Vagina (tissue), 2 donors: ENCODE measurements around the gene TMTC3. TPM values are rescaled to one million over a fixed set of nuclear protein-coding genes. Genes with fewer than 3 reads are reported as not detected.

Experiments used
- DNase-seq, 2 donors: peaks; one replicate each; pipeline ENCODE4 v3.0.0-alpha.2; 2017; ENCODE audit errors: extremely low spot score in 2 of 2
- H3K27ac ChIP-seq: fragments of 200-600 bp; sonication (generic); one replicate; pipeline ENCODE4 v1.5.1; 2019
- H3K27me3 ChIP-seq: fragments of 200-600 bp; sonication (generic); one replicate; pipeline ENCODE4 v1.5.1; 2019
- H3K36me3 ChIP-seq, 2 donors: fragments of 200-600 bp; sonication (generic); one replicate each; pipeline ENCODE4 v1.5.1; 2017 to 2019
- H3K4me1 ChIP-seq: fragments of 200-600 bp; sonication (generic); one replicate; pipeline ENCODE4 v1.5.1; 2019
- H3K4me3 ChIP-seq, 2 donors: fragments of 200-600 bp; sonication (generic); 1 replicate in 1 of 2; 2 replicates in 1 of 2; pipeline ENCODE4 v1.5.1; 2016 to 2019
- H3K9me3 ChIP-seq: fragments of 200-600 bp; sonication (generic); one replicate; pipeline ENCODE4 v1.5.1; 2019
- CTCF ChIP-seq, 3 experiments: fragments of 450-650 bp in 2 of 3; fragments of 200-600 bp in 1 of 3; sonication (generic) in 1 of 3; IDR thresholded peaks; one replicate each; pipeline ENCODE4 v1.5.1; 2017 to 2019; ENCODE audit warnings: antibody characterized with exemption in 3 of 3, mild to moderate bottlenecking in 2 of 3, moderate library complexity in 2 of 3
- POLR2A ChIP-seq, 2 donors: fragments of 450-650 bp; IDR thresholded peaks; one replicate each; pipeline ENCODE4 v1.6.1; 2017; ENCODE audit warnings: antibody characterized with exemption in 2 of 2, mild to moderate bottlenecking in 2 of 2, moderate library complexity in 2 of 2
- POLR2AphosphoS5 ChIP-seq, 2 donors: sonication (generic); formaldehyde crosslinking; IDR thresholded peaks; one replicate each; pipeline ENCODE4 v1.9.0; 2017; ENCODE audit warnings: antibody characterized with exemption in 2 of 2, mild to moderate bottlenecking in 2 of 2, low read depth in 1 of 2; ENCODE audit not compliant: insufficient read depth in 1 of 2
- intact Hi-C: fragments of 100-400 bp; cut with DNase I; formaldehyde crosslinking; loops from one replicate; pipeline ENCODE4 v1.15.1; 2023
- total RNA-seq: library from RNA; depleted of rRNA; stranded (reverse); fragments of >200 nt; gene quantifications from one replicate; pipeline ENCODE4 v1.2.3, GENCODE V29; 2016

Gene TMTC3
- total RNA-seq, 1 donor from 2014 or later = 14.2 TPM

DNA sequence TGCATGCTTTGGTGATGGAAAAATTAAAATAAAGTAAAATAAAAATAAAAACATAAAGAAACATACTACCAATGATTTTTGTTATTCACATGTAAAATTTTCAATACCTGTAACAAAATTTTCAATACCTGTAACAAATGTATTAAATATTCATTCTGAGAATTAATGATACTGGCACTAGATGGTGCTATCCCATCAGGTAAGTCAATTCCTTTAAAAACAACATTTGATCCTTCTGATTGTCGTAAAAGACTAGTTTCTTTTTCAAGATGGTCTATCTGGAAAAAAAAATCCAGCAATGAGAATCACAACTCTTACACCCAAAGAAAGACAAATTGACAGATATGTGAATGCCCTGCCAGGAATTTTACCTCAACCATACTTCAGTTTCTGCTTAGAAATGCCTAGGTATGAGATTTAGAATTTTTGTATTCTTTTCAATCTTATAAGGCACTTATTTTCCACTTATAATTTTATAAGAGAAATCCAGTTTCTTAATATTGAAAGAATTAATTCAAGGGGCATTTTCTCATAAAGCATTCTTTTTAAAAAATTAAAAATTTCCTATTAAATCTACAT is 30.9 kb upstream of the TMTC3 start:
- intact Hi-C loops = no loop called here
- H3K36me3 ChIP-seq = peaks cover 0 to 8% of the 10 kb centered on the region in 2 donors

GRCh38 chr12:88113871-88114270 is 28.2 kb upstream of the TMTC3 start:
- DNase-seq = no peak
- Histone ChIP-seq H3K36me3 (peaks cover 0 to 11% of the 10 kb centered on the region in 2 donors), H3K9me3 (no peaks in the 10 kb centered on the region), H3K27ac (no peak overlapping the region), H3K27me3 (no peaks in the 10 kb centered on the region), H3K4me1 (no peaks in the 10 kb centered on the region), H3K4me3 (no peak overlapping the region)
- TF ChIP-seq POLR2A (IDR thresholded peaks at IDR 0.05) (no peak), POLR2AphosphoS5 (IDR thresholded peaks at IDR 0.05; ENCODE audit: insufficient read depth in 1 of 2, low read depth in 1 of 2) (no peak), CTCF (IDR thresholded peaks at IDR 0.05) (no peak)
- intact Hi-C loops = no loop called here

More for the DNA sequence above, 30.9 kb upstream of the TMTC3 start:
- TF ChIP-seq CTCF (IDR thresholded peaks at IDR 0.05) (peak in 2 of 3 experiments; percentile 13 to 24), POLR2AphosphoS5 (IDR thresholded peaks at IDR 0.05; ENCODE audit: insufficient read depth in 1 of 2, low read depth in 1 of 2) (no peak), POLR2A (IDR thresholded peaks at IDR 0.05) (no peak)
- H3K4me1 ChIP-seq = no peaks in the 10 kb centered on the region
- H3K4me3 ChIP-seq = peak overlapping the region in 1 of 2 donors; percentile 25
- H3K27ac ChIP-seq = no peak overlapping the region
- H3K27me3 ChIP-seq = no peaks in the 10 kb centered on the region
- no peak for DNase-seq
- H3K9me3 ChIP-seq = no peaks in the 10 kb centered on the region

- no peaks in the 10 kb centered on the region for H3K9me3 ChIP-seq
- no peak overlapping the region for H3K4me3 ChIP-seq
- no peak for DNase-seq
- H3K27me3 ChIP-seq = no peaks in the 10 kb centered on the region
- no peak for TF ChIP-seq POLR2AphosphoS5 (IDR thresholded peaks at IDR 0.05; ENCODE audit: insufficient read depth in 1 of 2, low read depth in 1 of 2)
- no peak for TF ChIP-seq CTCF (IDR thresholded peaks at IDR 0.05)
- TF ChIP-seq POLR2A (IDR thresholded peaks at IDR 0.05) = no peak
- no peak overlapping the region for H3K27ac ChIP-seq
- intact Hi-C loops = no loop called here
- H3K36me3 ChIP-seq = peaks cover 0 to 11% of the 10 kb centered on the region in 2 donors
- no peaks in the 10 kb centered on the region for H3K4me1 ChIP-seq
These were observed 19.4 kb upstream of the TMTC3 start for GRCh38 chr12:88122666-88123065.

- no peak overlapping the region for H3K27ac ChIP-seq
- no peak for DNase-seq
- no peaks in the 10 kb centered on the region for H3K9me3 ChIP-seq
- peaks cover 0 to 23% of the 10 kb centered on the region in 2 donors for H3K36me3 ChIP-seq
- no peak overlapping the region for H3K4me3 ChIP-seq
- intact Hi-C loops = no loop called here
- TF ChIP-seq POLR2A (IDR thresholded peaks at IDR 0.05) = no peak
- TF ChIP-seq CTCF (IDR thresholded peaks at IDR 0.05) = no peak
- no peak for TF ChIP-seq POLR2AphosphoS5 (IDR thresholded peaks at IDR 0.05; ENCODE audit: insufficient read depth in 1 of 2, low read depth in 1 of 2)
- no peaks in the 10 kb centered on the region for H3K27me3 ChIP-seq
- no peaks in the 10 kb centered on the region for H3K4me1 ChIP-seq
These were observed 15.0 kb upstream of the TMTC3 start for GRCh38 chr12:88127099-88127498.

- H3K4me1 ChIP-seq = no peaks in the 10 kb centered on the region
- no peaks in the 10 kb centered on the region for H3K27me3 ChIP-seq
- intact Hi-C loops = no loop called here
- TF ChIP-seq POLR2AphosphoS5 (IDR thresholded peaks at IDR 0.05; ENCODE audit: insufficient read depth in 1 of 2, low read depth in 1 of 2) = no peak
- no peak for TF ChIP-seq POLR2A (IDR thresholded peaks at IDR 0.05)
- no peak overlapping the region for H3K27ac ChIP-seq
- no peaks in the 10 kb centered on the region for H3K9me3 ChIP-seq
- no peak for DNase-seq
- peaks cover 0 to 23% of the 10 kb centered on the region in 2 donors for H3K36me3 ChIP-seq
- H3K4me3 ChIP-seq = no peak overlapping the region
These were observed 14.3 kb upstream of the TMTC3 start for GRCh38 chr12:88127855-88128254.
